GM23248 (cell line): ENCODE data around the gene GANC.

ENCODE experiments used
- EZH2 ChIP-seq: fragments of 200-600 bp; sonication (generic); IDR thresholded peaks from 2 replicates; pipeline ENCODE4 v1.6.1; 2018; ENCODE audit warnings: antibody characterized with exemption, mild to moderate bottlenecking; ENCODE audit not compliant: insufficient read depth, poor library complexity, severe bottlenecking
- EZH2phosphoT487 ChIP-seq: fragments of 200-600 bp; sonication (generic); IDR thresholded peaks from 2 replicates; pipeline ENCODE4 v1.6.1; 2018; ENCODE audit warnings: antibody characterized with exemption, moderate library complexity, mild to moderate bottlenecking, low read depth; ENCODE audit not compliant: insufficient read depth

DNA sequence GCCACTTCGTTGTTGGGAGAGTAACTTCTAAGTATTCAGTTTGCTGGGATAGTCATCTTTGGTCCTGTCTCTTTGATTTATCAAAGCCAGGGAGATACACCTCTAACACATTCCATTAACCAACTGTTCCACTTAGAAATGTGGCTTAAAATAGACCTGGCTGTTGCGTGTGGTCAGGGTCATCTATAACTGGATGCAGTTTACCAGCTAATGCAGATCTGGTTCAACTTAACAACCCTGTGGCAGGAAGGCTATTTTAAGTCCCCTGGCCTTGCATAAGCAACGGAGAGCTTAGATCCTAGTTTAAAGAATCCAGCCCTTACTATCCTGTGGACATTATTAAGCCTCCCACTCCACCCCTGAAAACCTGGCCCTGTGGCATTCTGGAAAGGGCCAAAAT lies 58.2 kb downstream of the GANC start:
- TF ChIP-seq EZH2 (no peak), EZH2phosphoT487 (no peak)
